HG03175 (cell line): ENCODE data around the gene GATA1.

Experiments used
- ATAC-seq: cut with Tn5 transposase; IDR thresholded peaks from one replicate; pipeline ENCODE4 v1.9.1; 2021; ENCODE audit warnings: mild to moderate bottlenecking, moderate library complexity; ENCODE audit not compliant: unreplicated experiment

GATA1 gene

GRCh38 chrX:48839686-48840085 lies 53.3 kb downstream of the GATA1 start:
- no peak for ATAC-seq
